Hepatocyte (in vitro differentiated cells): ENCODE data around the gene ELL. TPM values are rescaled to one million over a fixed set of nuclear protein-coding genes. Genes with fewer than 3 reads are reported as not detected.

ENCODE experiments used
- DNase-seq: peaks from one replicate; pipeline ENCODE4 v3.0.0-alpha.2; 2016; ENCODE audit warnings: low spot score
- H2AFZ ChIP-seq: fragments of 200-600 bp; sonication (generic); 2 replicates; pipeline ENCODE4 v1.6.0; 2016; ENCODE audit warnings: antibody characterized with exemption, mild to moderate bottlenecking
- H3K27ac ChIP-seq: fragments of 200-600 bp; sonication (generic); 2 replicates; pipeline ENCODE4 v1.5.1; 2016; ENCODE audit warnings: mild to moderate bottlenecking
- H3K27me3 ChIP-seq: fragments of 200-600 bp; sonication (generic); 2 replicates; pipeline ENCODE4 v1.6.1; 2016
- H3K36me3 ChIP-seq: fragments of 200-600 bp; sonication (generic); replicated peaks from 2 replicates; pipeline ENCODE4 v1.5.1; 2016; ENCODE audit warnings: low read depth; ENCODE audit not compliant: insufficient read depth
- H3K4me1 ChIP-seq: fragments of 200-600 bp; sonication (generic); 2 replicates; pipeline ENCODE4 v1.5.1; 2016; ENCODE audit warnings: mild to moderate bottlenecking, moderate library complexity; ENCODE audit not compliant: insufficient read depth
- H3K4me2 ChIP-seq: fragments of 200-600 bp; sonication (generic); 2 replicates; pipeline ENCODE4 v1.6.0; 2016
- H3K4me3 ChIP-seq: fragments of 200-600 bp; sonication (generic); 2 replicates; pipeline ENCODE4 v1.5.1; 2016; ENCODE audit warnings: mild to moderate bottlenecking
- H3K79me2 ChIP-seq: fragments of 200-600 bp; sonication (generic); 2 replicates; pipeline ENCODE4 v1.6.0; 2017; ENCODE audit warnings: mild to moderate bottlenecking
- H3K9me2 ChIP-seq: fragments of 200-600 bp; sonication (generic); replicated peaks from 2 replicates; pipeline ENCODE4 v1.6.0; 2017; ENCODE audit warnings: mild to moderate bottlenecking; ENCODE audit not compliant: insufficient read depth
- H3K9me3 ChIP-seq: fragments of 200-600 bp; sonication (generic); 2 replicates; pipeline ENCODE4 v1.5.1; 2016; ENCODE audit warnings: low read depth, mild to moderate bottlenecking
- H4K20me1 ChIP-seq: fragments of 200-600 bp; sonication (generic); 2 replicates; pipeline ENCODE4 v1.6.0; 2016; ENCODE audit warnings: mild to moderate bottlenecking; ENCODE audit not compliant: insufficient read depth, poor library complexity, severe bottlenecking
- CTCF ChIP-seq: fragments of 200-600 bp; sonication (generic); IDR thresholded peaks from 2 replicates; pipeline ENCODE4 v1.5.1; 2016; ENCODE audit warnings: antibody characterized with exemption, mild to moderate bottlenecking; ENCODE audit not compliant: poor library complexity
- EZH2 ChIP-seq: fragments of 200-600 bp; sonication (generic); IDR thresholded peaks from 2 replicates; pipeline ENCODE4 v1.6.1; 2016; ENCODE audit warnings: antibody characterized with exemption, mild to moderate bottlenecking, borderline replicate concordance
- EZH2phosphoT487 ChIP-seq: fragments of 200-600 bp; sonication (generic); IDR thresholded peaks from one replicate; pipeline ENCODE4 v1.6.1; 2018; ENCODE audit warnings: antibody characterized with exemption, mild to moderate bottlenecking, low read depth, moderate library complexity; ENCODE audit not compliant: unreplicated experiment, severe bottlenecking
- WGBS: methylation state at CpG from one replicate; pipeline ENCODE4 v1.1.6; 2016; ENCODE audit warnings: low lambda C conversion rate; ENCODE audit errors: missing lambda C conversion rate; 5-methylcytosine and 5-hydroxymethylcytosine counted together
- polyA plus RNA-seq: library from polyadenylated mRNA; unstranded; fragments of >200 nt; fragmentation: Nextera tagmentation; extraction: Ambion mirVana; gene quantifications from 2 replicates; pipeline ENCODE4 v1.2.1, GENCODE V29; 2016
- total RNA-seq: library from RNA; depleted of rRNA; stranded (reverse); fragments of >200 nt; gene quantifications from 2 replicates; pipeline ENCODE4 v1.2.3, GENCODE V29; 2014

The ELL gene
- total and polyA plus RNA-seq, 2 experiments from 2014 or later = 11.0 to 15.0 TPM

GRCh38 chr19:18461471-18461870 lies 60.4 kb downstream of the ELL start:
- no peak for DNase-seq
- WGBS = 97% methylated on average over 22 of the region's 22 CpGs
- Histone ChIP-seq H3K4me1 (peaks cover 16% of the 10 kb centered on the region), H3K27me3 (no peaks in the 10 kb centered on the region), H3K36me3 (no peaks in the 10 kb centered on the region), H3K4me2 (no peak overlapping the region), H4K20me1 (peaks cover 3% of the 10 kb centered on the region), H3K27ac (no peak overlapping the region), H2AFZ (no peak overlapping the region), H3K4me3 (no peak overlapping the region), H3K79me2 (peaks cover 5% of the 10 kb centered on the region), H3K9me3 (no peaks in the 10 kb centered on the region), H3K9me2 (no peaks in the 10 kb centered on the region)
- TF ChIP-seq CTCF = no peak
- TF ChIP-seq EZH2phosphoT487 = no peak

GRCh38 chr19:18460900-18461299 lies 61.0 kb downstream of the ELL start:
- TF ChIP-seq EZH2phosphoT487 (no peak), EZH2 (no peak), CTCF (no peak)
- no peaks in the 10 kb centered on the region for H3K36me3 ChIP-seq
- H3K79me2 ChIP-seq = peaks cover under 1% of the 10 kb centered on the region
- no peak for DNase-seq
- no peak overlapping the region for H3K4me3 ChIP-seq
- H2AFZ ChIP-seq = no peak overlapping the region
- peaks cover 16% of the 10 kb centered on the region for H3K4me1 ChIP-seq
- no peaks in the 10 kb centered on the region for H3K27me3 ChIP-seq
- peaks cover 3% of the 10 kb centered on the region for H4K20me1 ChIP-seq
- no peaks in the 10 kb centered on the region for H3K9me2 ChIP-seq
- H3K4me2 ChIP-seq = no peak overlapping the region
- 93% methylated on average over 12 of the region's 12 CpGs for WGBS
- peak overlapping the region; percentile 91 for H3K27ac ChIP-seq
- H3K9me3 ChIP-seq = no peaks in the 10 kb centered on the region

- Histone ChIP-seq H3K4me2 (no peak overlapping the region), H3K4me1 (peaks cover 10% of the 10 kb centered on the region), H3K27me3 (no peaks in the 10 kb centered on the region), H3K36me3 (no peaks in the 10 kb centered on the region), H3K9me2 (no peaks in the 10 kb centered on the region), H3K27ac (no peak overlapping the region), H2AFZ (no peak overlapping the region), H3K79me2 (no peaks in the 10 kb centered on the region), H4K20me1 (no peaks in the 10 kb centered on the region), H3K4me3 (no peak overlapping the region), H3K9me3 (no peaks in the 10 kb centered on the region)
- 75% methylated on average over 20 of the region's 21 CpGs for WGBS
- DNase-seq = no peak
- TF ChIP-seq CTCF (no peak), EZH2 (no peak), EZH2phosphoT487 (no peak)
These were observed 64.2 kb downstream of the ELL start for GRCh38 chr19:18457483-18458331.
